Neural progenitor cell (in vitro differentiated cells): ENCODE results near the gene LARP6.

Experiments used
- EZH2 ChIP-seq: fragments of 200-600 bp; sonication (generic); IDR thresholded peaks from 2 replicates; pipeline ENCODE4 v1.6.1; 2017; ENCODE audit warnings: antibody characterized with exemption, mild to moderate bottlenecking, moderate library complexity
- EZH2phosphoT487 ChIP-seq: fragments of 200-600 bp; sonication (generic); IDR thresholded peaks from 2 replicates; pipeline ENCODE4 v1.6.1; 2017; ENCODE audit warnings: antibody characterized with exemption
- TF ChIP-seq, protein P1 (sequence below): fragments of 200-600 bp; sonication (generic); IDR thresholded peaks from 2 replicates; pipeline ENCODE4 v1.5.1; 2017; ENCODE audit warnings: antibody characterized with exemption, mild to moderate bottlenecking

DNA sequence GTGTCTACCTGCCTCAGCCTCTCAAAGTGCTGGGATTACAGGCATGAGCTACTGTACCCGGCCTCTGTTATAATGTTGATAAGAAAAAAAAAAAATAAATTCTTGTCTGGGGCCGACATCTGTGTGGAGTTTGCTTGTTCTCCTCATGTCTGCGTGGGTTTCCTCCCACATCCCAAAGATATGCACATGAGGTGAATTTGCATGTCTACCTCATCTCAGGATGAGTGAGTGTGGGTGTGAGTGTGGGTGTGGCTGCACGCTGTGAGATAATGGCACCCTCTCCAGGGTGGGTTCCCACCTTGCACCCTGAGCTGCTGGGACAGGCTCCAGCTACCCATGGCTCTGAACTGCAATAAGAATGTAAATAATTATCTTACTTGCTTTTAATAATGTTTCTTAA lies 64.7 kb downstream of the LARP6 start:
- TF ChIP-seq, protein P1, sequence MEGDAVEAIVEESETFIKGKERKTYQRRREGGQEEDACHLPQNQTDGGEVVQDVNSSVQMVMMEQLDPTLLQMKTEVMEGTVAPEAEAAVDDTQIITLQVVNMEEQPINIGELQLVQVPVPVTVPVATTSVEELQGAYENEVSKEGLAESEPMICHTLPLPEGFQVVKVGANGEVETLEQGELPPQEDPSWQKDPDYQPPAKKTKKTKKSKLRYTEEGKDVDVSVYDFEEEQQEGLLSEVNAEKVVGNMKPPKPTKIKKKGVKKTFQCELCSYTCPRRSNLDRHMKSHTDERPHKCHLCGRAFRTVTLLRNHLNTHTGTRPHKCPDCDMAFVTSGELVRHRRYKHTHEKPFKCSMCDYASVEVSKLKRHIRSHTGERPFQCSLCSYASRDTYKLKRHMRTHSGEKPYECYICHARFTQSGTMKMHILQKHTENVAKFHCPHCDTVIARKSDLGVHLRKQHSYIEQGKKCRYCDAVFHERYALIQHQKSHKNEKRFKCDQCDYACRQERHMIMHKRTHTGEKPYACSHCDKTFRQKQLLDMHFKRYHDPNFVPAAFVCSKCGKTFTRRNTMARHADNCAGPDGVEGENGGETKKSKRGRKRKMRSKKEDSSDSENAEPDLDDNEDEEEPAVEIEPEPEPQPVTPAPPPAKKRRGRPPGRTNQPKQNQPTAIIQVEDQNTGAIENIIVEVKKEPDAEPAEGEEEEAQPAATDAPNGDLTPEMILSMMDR: no peak
- TF ChIP-seq EZH2 (no peak), EZH2phosphoT487 (no peak)
